Measurements from ENCODE around the gene OR6C74. TPM values are rescaled to one million over a fixed set of nuclear protein-coding genes. Genes with fewer than 3 reads are reported as not detected.

Gene OR6C74
- total RNA-seq, 1 experiment from 2014 or later, result not detected

GRCh38 chr12:55253281-55253680 lies 8.9 kb downstream of the OR6C74 start:
- H3T11ph ChIP-seq (ENCODE audit: low read length), result no peak overlapping the region
- no peak overlapping the region for H3K9ac ChIP-seq (ENCODE audit: extremely low read depth, insufficient read length, low read length)
- H2BK120ac ChIP-seq (ENCODE audit: low read depth, low read length, poor library complexity, severe bottlenecking), result no peak overlapping the region
- H3K79me1 ChIP-seq (ENCODE audit: insufficient read depth, low read depth, low read length, poor library complexity, severe bottlenecking), result no peaks in the 10 kb centered on the region
- H3K4ac ChIP-seq (ENCODE audit: low read depth, low read length), result no peak overlapping the region
- H4K91ac ChIP-seq (ENCODE audit: insufficient read length, low read depth, low read length), result no peak overlapping the region
- no peak for DNase-seq
- no peak overlapping the region for H4K8ac ChIP-seq (replicated peaks; ENCODE audit: insufficient read length, low read depth, low read length)
- no peak overlapping the region for H3K56ac ChIP-seq (ENCODE audit: insufficient read length, low read depth, low read length)
- no peak overlapping the region for H2AFZ ChIP-seq (ENCODE audit: low read length)
- H3K23me2 ChIP-seq (ENCODE audit: insufficient read length, low read depth, low read length, poor library complexity, severe bottlenecking), result no peaks in the 10 kb centered on the region
- H3K9me3 Mint-ChIP-seq, result no peaks in the 10 kb centered on the region
- H3K27ac Mint-ChIP-seq, result no peak overlapping the region
- no peak overlapping the region for H4K5ac ChIP-seq (ENCODE audit: insufficient read length, low read depth, low read length)
- H3K9me3 ChIP-seq (ENCODE audit: control insufficient read depth, low read depth, low read length), result no peaks in the 10 kb centered on the region
- no peaks in the 10 kb centered on the region for H3K4me1 ChIP-seq (ENCODE audit: insufficient read depth, low read length)
- H3K27me3 Mint-ChIP-seq (ENCODE audit: low read depth), result no peaks in the 10 kb centered on the region
- no peak overlapping the region for H3K23ac ChIP-seq (ENCODE audit: insufficient read length, low read depth, low read length)
- no peaks in the 10 kb centered on the region for H3K79me2 ChIP-seq (ENCODE audit: insufficient read depth, low read length)
- no peaks in the 10 kb centered on the region for H3K27me3 ChIP-seq (ENCODE audit: insufficient read depth, low read length)
- H2BK12ac ChIP-seq (ENCODE audit: insufficient read length, low read depth, low read length), result no peak overlapping the region
- H3K4me3 Mint-ChIP-seq, result no peak overlapping the region
- H2BK20ac ChIP-seq (ENCODE audit: low read depth, low read length, poor library complexity, severe bottlenecking), result no peak overlapping the region
- TF ChIP-seq, protein P1, sequence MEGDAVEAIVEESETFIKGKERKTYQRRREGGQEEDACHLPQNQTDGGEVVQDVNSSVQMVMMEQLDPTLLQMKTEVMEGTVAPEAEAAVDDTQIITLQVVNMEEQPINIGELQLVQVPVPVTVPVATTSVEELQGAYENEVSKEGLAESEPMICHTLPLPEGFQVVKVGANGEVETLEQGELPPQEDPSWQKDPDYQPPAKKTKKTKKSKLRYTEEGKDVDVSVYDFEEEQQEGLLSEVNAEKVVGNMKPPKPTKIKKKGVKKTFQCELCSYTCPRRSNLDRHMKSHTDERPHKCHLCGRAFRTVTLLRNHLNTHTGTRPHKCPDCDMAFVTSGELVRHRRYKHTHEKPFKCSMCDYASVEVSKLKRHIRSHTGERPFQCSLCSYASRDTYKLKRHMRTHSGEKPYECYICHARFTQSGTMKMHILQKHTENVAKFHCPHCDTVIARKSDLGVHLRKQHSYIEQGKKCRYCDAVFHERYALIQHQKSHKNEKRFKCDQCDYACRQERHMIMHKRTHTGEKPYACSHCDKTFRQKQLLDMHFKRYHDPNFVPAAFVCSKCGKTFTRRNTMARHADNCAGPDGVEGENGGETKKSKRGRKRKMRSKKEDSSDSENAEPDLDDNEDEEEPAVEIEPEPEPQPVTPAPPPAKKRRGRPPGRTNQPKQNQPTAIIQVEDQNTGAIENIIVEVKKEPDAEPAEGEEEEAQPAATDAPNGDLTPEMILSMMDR (conservative IDR thresholded peaks at IDR 0.05), result no peak
- H2AK5ac ChIP-seq (ENCODE audit: insufficient read length, low read length), result no peak overlapping the region
- H3K4me2 ChIP-seq (ENCODE audit: insufficient read depth, insufficient read length, low read length), result no peak overlapping the region
- H3K18ac ChIP-seq (ENCODE audit: insufficient read length, low read depth, low read length), result no peak overlapping the region
- no peaks in the 10 kb centered on the region for H3K4me1 Mint-ChIP-seq
- no peaks in the 10 kb centered on the region for H3K36me3 Mint-ChIP-seq (ENCODE audit: insufficient read depth in 1 of 3, low read depth in 3 of 3)
- H3K27ac ChIP-seq (ENCODE audit: insufficient read length, low read depth, low read length), result no peak overlapping the region
- H2BK5ac ChIP-seq (ENCODE audit: insufficient read length, low read length), result no peak overlapping the region
- H2BK15ac ChIP-seq (ENCODE audit: low read depth, low read length), result no peak overlapping the region
- H4K20me1 ChIP-seq (ENCODE audit: control insufficient read depth, insufficient read depth, insufficient read length), result no peaks in the 10 kb centered on the region
- no peak overlapping the region for H3K14ac ChIP-seq (ENCODE audit: insufficient read depth, low read length)

Measured in H9 (cell line).